B cell (primary cell): Measurements from ENCODE around the gene CIAO2B.

ENCODE experiments used
- CTCF ChIP-seq: fragments of 200-600 bp; IDR thresholded peaks from one replicate; pipeline ENCODE4 v1.8.0; 2022; ENCODE audit warnings: antibody characterized with exemption, mild to moderate bottlenecking
- EZH2 ChIP-seq: IDR thresholded peaks from 2 replicates; pipeline ENCODE4 v1.6.1; 2012; ENCODE audit warnings: borderline replicate concordance, low read depth, mild to moderate bottlenecking, moderate library complexity, low read length; ENCODE audit not compliant: insufficient read depth, poor library complexity, severe bottlenecking

- TF ChIP-seq EZH2 (no peak), CTCF (no peak)
Measured at GRCh38 chr16:66895999-66896398, 38.2 kb downstream of the CIAO2B start.
